Muscle of leg (tissue), 11 donors: ENCODE data around the gene TMEM95. TPM values are rescaled to one million over a fixed set of nuclear protein-coding genes. Genes with fewer than 3 reads are reported as not detected.

ENCODE experiments used
- DNase-seq: peaks from one replicate; pipeline ENCODE4 v3.0.0; 2013
- H3K27ac ChIP-seq: one replicate; pipeline ENCODE4 v1.5.1; 2013; ENCODE audit warnings: mild to moderate bottlenecking, low read length, control low read depth
- H3K27me3 ChIP-seq: one replicate; pipeline ENCODE4 v1.6.1; 2013; ENCODE audit warnings: low read length; ENCODE audit not compliant: control insufficient read depth, insufficient read depth
- H3K36me3 ChIP-seq: one replicate; pipeline ENCODE4 v1.6.1; 2013; ENCODE audit warnings: low read length; ENCODE audit not compliant: control insufficient read depth, insufficient read depth
- H3K4me1 ChIP-seq: one replicate; pipeline ENCODE4 v1.6.1; 2013; ENCODE audit warnings: low read length; ENCODE audit not compliant: control insufficient read depth, insufficient read depth
- H3K4me3 ChIP-seq: one replicate; pipeline ENCODE4 v1.5.1; 2013; ENCODE audit warnings: low read length, control low read depth
- H3K9me3 ChIP-seq: replicated peaks from 2 replicates; pipeline ENCODE4 v1.6.1; 2013; ENCODE audit warnings: low read depth, low read length; ENCODE audit not compliant: control insufficient read depth
- WGBS: methylation state at CpG from one replicate; pipeline ENCODE4 v1.1.5; 2013; ENCODE audit warnings: missing lambda C conversion rate; ENCODE audit not compliant: insufficient coverage; 5-methylcytosine and 5-hydroxymethylcytosine counted together
- polyA plus RNA-seq, 8 donors: library from polyadenylated mRNA; unstranded; fragments of 120-200 nt; gene quantifications; one replicate each; pipeline versions ENCODE4 v1.2.1 to v1.2.3, GENCODE V29; 2013; ENCODE audit warnings: inconsistent platforms in 1 of 8, low replicate concordance in 1 of 8; ENCODE audit not compliant: insufficient read length in 8 of 8, insufficient read depth in 1 of 8
- total RNA-seq: library from RNA; stranded (reverse); fragments of 120-200 nt; gene quantifications from one replicate; pipeline ENCODE4 v1.2.4, GENCODE V29; 2013

Gene TMEM95
- total and polyA plus RNA-seq, 9 donors, result not detected

GRCh38 chr17:7403727-7403976, 48.7 kb downstream of the TMEM95 start:
- Histone ChIP-seq H3K4me3 (peak overlapping the region; percentile 82), H3K27me3 (peaks cover 8% of the 10 kb centered on the region), H3K4me1 (peaks cover 26% of the 10 kb centered on the region), H3K27ac (peak overlapping the region; percentile 98), H3K9me3 (no peaks in the 10 kb centered on the region), H3K36me3 (peaks cover 3% of the 10 kb centered on the region)
- no peak for DNase-seq
- 0% methylated on average over 11 of the region's 13 CpGs for WGBS

- Histone ChIP-seq H3K27me3 (peaks cover 8% of the 10 kb centered on the region), H3K9me3 (no peaks in the 10 kb centered on the region), H3K36me3 (peaks cover 4% of the 10 kb centered on the region), H3K4me1 (peaks cover 26% of the 10 kb centered on the region), H3K4me3 (peak within 1 kb of the TSS; percentile 82), H3K27ac (peak within 1 kb of the TSS; percentile 98)
- peak; percentile 100 for DNase-seq
- 0% methylated on average over 40 of the region's 49 CpGs for WGBS
Observed at GRCh38 chr17:7403977-7404736, 49.2 kb downstream of the TMEM95 start, which contains the start of gene TMEM256. TMEM256 (minus strand) TSS chr17:7404097; CDS start chr17:7404084, 13 bp downstream.

- Histone ChIP-seq H3K4me1 (peaks cover 26% of the 10 kb centered on the region), H3K27ac (peak overlapping the region; percentile 98), H3K36me3 (peaks cover 11% of the 10 kb centered on the region), H3K4me3 (peak overlapping the region; percentile 82), H3K9me3 (no peaks in the 10 kb centered on the region), H3K27me3 (peaks cover 8% of the 10 kb centered on the region)
- DNase-seq, result no peak
- under 1% methylated on average over 54 of the region's 65 CpGs for WGBS
Observed at GRCh38 chr17:7404737-7405349, 49.9 kb downstream of the TMEM95 start.

GRCh38 chr17:7405350-7406234, 50.6 kb downstream of the TMEM95 start:
- Histone ChIP-seq H3K27ac (peak overlapping the region; percentile 98), H3K9me3 (no peaks in the 10 kb centered on the region), H3K27me3 (peaks cover 8% of the 10 kb centered on the region), H3K4me3 (peak overlapping the region; percentile 82), H3K36me3 (peaks cover 15% of the 10 kb centered on the region), H3K4me1 (peaks cover 26% of the 10 kb centered on the region)
- 6% methylated on average over 19 of the region's 38 CpGs for WGBS
- DNase-seq, result peak; percentile 68

GRCh38 chr17:7406235-7406825, 51.4 kb downstream of the TMEM95 start:
- Histone ChIP-seq H3K9me3 (no peaks in the 10 kb centered on the region), H3K27ac (peak overlapping the region; percentile 98), H3K27me3 (peaks cover 8% of the 10 kb centered on the region), H3K36me3 (peaks cover 18% of the 10 kb centered on the region), H3K4me3 (peak overlapping the region; percentile 82), H3K4me1 (peaks cover 26% of the 10 kb centered on the region)
- DNase-seq, result no peak
- 39% methylated on average over 3 of the region's 12 CpGs for WGBS

Other genes with a start within 250 kb of the TMEM95 start
Only the 30 nearest of the 36 such genes appear.
- 1.5 TPM for gene ASGR1, start 175.8 kb upstream of the TMEM95 start, total RNA-seq
- gene ASGR1, start 175.8 kb upstream of the TMEM95 start, polyA plus RNA-seq, result 1 to 10 TPM; 1.5 to 3.4 (median 2.3) TPM
- gene DLG4, start 135.3 kb upstream of the TMEM95 start, total RNA-seq, result 12.7 TPM
- gene DLG4, start 135.3 kb upstream of the TMEM95 start, polyA plus RNA-seq, result 10 to 100 TPM; 16.7 to 33.9 (median 22.9) TPM
- 276 TPM for gene ACADVL, start 135.2 kb upstream of the TMEM95 start, total RNA-seq
- gene ACADVL, start 135.2 kb upstream of the TMEM95 start, polyA plus RNA-seq, result 100 to 1,000 TPM; 251 to 312 (median 283) TPM
- gene DVL2, start 120.6 kb upstream of the TMEM95 start, total RNA-seq, result 34.1 TPM
- 10 to 100 TPM; 31.2 to 43.3 (median 40.0) TPM for gene DVL2, start 120.6 kb upstream of the TMEM95 start, polyA plus RNA-seq
- gene PHF23, start 115.7 kb upstream of the TMEM95 start, total RNA-seq, result 29.1 TPM
- 10 to 100 TPM; 32.8 to 47.8 (median 40.0) TPM for gene PHF23, start 115.7 kb upstream of the TMEM95 start, polyA plus RNA-seq
- 324 TPM for gene GABARAP, start 112.7 kb upstream of the TMEM95 start, total RNA-seq
- 100 to 1,000 TPM; 308 to 363 (median 333) TPM for gene GABARAP, start 112.7 kb upstream of the TMEM95 start, polyA plus RNA-seq
- 43.4 TPM for gene CTDNEP1, start 103.4 kb upstream of the TMEM95 start, total RNA-seq
- gene CTDNEP1, start 103.4 kb upstream of the TMEM95 start, polyA plus RNA-seq, result 100 to 1,000 TPM; 152 to 181 (median 165) TPM
- 45.4 TPM for gene ELP5, start 102.9 kb upstream of the TMEM95 start, total RNA-seq
- 10 to 100 TPM; 36.7 to 64.6 (median 39.6) TPM for gene ELP5, start 102.9 kb upstream of the TMEM95 start, polyA plus RNA-seq
- 0.71 TPM for gene CLDN7, start 92.7 kb upstream of the TMEM95 start, total RNA-seq
- gene CLDN7, start 92.7 kb upstream of the TMEM95 start, polyA plus RNA-seq, result 1 to 10 TPM in 7 of 8 donors, under 1 TPM in 1; 0.28 to 8.8 (median 2.0) TPM
- gene SLC2A4, start 73.4 kb upstream of the TMEM95 start, total RNA-seq, result 21.3 TPM
- gene SLC2A4, start 73.4 kb upstream of the TMEM95 start, polyA plus RNA-seq, result 10 to 100 TPM in 6 of 8 donors, 1 to 10 TPM in 2; 7.1 to 35.3 (median 24.5) TPM
- 0.58 TPM for gene YBX2, start 60.5 kb upstream of the TMEM95 start, total RNA-seq
- 1 to 10 TPM in 6 of 8 donors, under 1 TPM in 2; 0.36 to 2.7 (median 1.4) TPM for gene YBX2, start 60.5 kb upstream of the TMEM95 start, polyA plus RNA-seq
- gene EIF5A, start 47.5 kb upstream of the TMEM95 start, total RNA-seq, result 175 TPM
- 100 to 1,000 TPM; 266 to 372 (median 330) TPM for gene EIF5A, start 47.5 kb upstream of the TMEM95 start, polyA plus RNA-seq
- 34.7 TPM for gene GPS2, start 39.8 kb upstream of the TMEM95 start, total RNA-seq
- 10 to 100 TPM; 57.5 to 65.9 (median 59.8) TPM for gene GPS2, start 39.8 kb upstream of the TMEM95 start, polyA plus RNA-seq
- 17.7 TPM for gene NEURL4, start 25.8 kb upstream of the TMEM95 start, total RNA-seq
- 10 to 100 TPM; 13.3 to 21.7 (median 19.2) TPM for gene NEURL4, start 25.8 kb upstream of the TMEM95 start, polyA plus RNA-seq
- gene ACAP1, start 18.6 kb upstream of the TMEM95 start, total RNA-seq, result 12.1 TPM
- gene ACAP1, start 18.6 kb upstream of the TMEM95 start, polyA plus RNA-seq, result 10 to 100 TPM in 2 of 8 donors, 1 to 10 TPM in 6; 4.7 to 10.2 (median 7.2) TPM
- gene KCTD11, start 3.0 kb upstream of the TMEM95 start, total RNA-seq, result 4.7 TPM
- 10 to 100 TPM in 1 of 8 donors, 1 to 10 TPM in 7; 6.8 to 10.5 (median 7.9) TPM for gene KCTD11, start 3.0 kb upstream of the TMEM95 start, polyA plus RNA-seq
- 0.31 TPM for gene TNK1, start 25.9 kb downstream of the TMEM95 start, total RNA-seq
- 1 to 10 TPM in 2 of 8 donors, under 1 TPM in 6; 0.23 to 1.3 (median 0.70) TPM for gene TNK1, start 25.9 kb downstream of the TMEM95 start, polyA plus RNA-seq
- 14.2 TPM for gene PLSCR3, start 39.4 kb downstream of the TMEM95 start, total RNA-seq
- gene PLSCR3, start 39.4 kb downstream of the TMEM95 start, polyA plus RNA-seq, result 10 to 100 TPM; 24.2 to 38.9 (median 30.0) TPM
- 100 TPM for gene TMEM256, start 48.9 kb downstream of the TMEM95 start, total RNA-seq
- 10 to 100 TPM; 45.4 to 70.0 (median 57.7) TPM for gene TMEM256, start 48.9 kb downstream of the TMEM95 start, polyA plus RNA-seq
- gene NLGN2, start 52.7 kb downstream of the TMEM95 start, total RNA-seq, result 7.7 TPM
- gene NLGN2, start 52.7 kb downstream of the TMEM95 start, polyA plus RNA-seq, result 10 to 100 TPM; 20.6 to 36.2 (median 27.0) TPM
- not detected for gene SPEM1, start 65.2 kb downstream of the TMEM95 start, total RNA-seq
- gene SPEM1, start 65.2 kb downstream of the TMEM95 start, polyA plus RNA-seq, result not detected
- not detected for gene SPEM2, start 70.5 kb downstream of the TMEM95 start, total RNA-seq
- gene SPEM2, start 70.5 kb downstream of the TMEM95 start, polyA plus RNA-seq, result not detected
- gene SPEM3, start 73.7 kb downstream of the TMEM95 start, total RNA-seq, result not detected
- gene SPEM3, start 73.7 kb downstream of the TMEM95 start, polyA plus RNA-seq, result under 1 TPM in 1 of 8 donors, not detected in 7; 0.26 TPM
- gene TMEM102, start 80.3 kb downstream of the TMEM95 start, total RNA-seq, result 0.93 TPM
- gene TMEM102, start 80.3 kb downstream of the TMEM95 start, polyA plus RNA-seq, result 1 to 10 TPM in 4 of 8 donors, under 1 TPM in 4; 0.72 to 1.7 (median 0.95) TPM
- 1.6 TPM for gene FGF11, start 84.4 kb downstream of the TMEM95 start, total RNA-seq
- 1 to 10 TPM; 1.0 to 4.8 (median 2.1) TPM for gene FGF11, start 84.4 kb downstream of the TMEM95 start, polyA plus RNA-seq
- 52.8 TPM for gene CHRNB1, start 89.9 kb downstream of the TMEM95 start, total RNA-seq
- 10 to 100 TPM; 58.0 to 80.8 (median 70.9) TPM for gene CHRNB1, start 89.9 kb downstream of the TMEM95 start, polyA plus RNA-seq
- gene ZBTB4, start 124.5 kb downstream of the TMEM95 start, total RNA-seq, result 14.1 TPM
- 10 to 100 TPM; 20.1 to 31.6 (median 24.5) TPM for gene ZBTB4, start 124.5 kb downstream of the TMEM95 start, polyA plus RNA-seq
- gene SLC35G6, start 126.3 kb downstream of the TMEM95 start, total RNA-seq, result not detected
- gene SLC35G6, start 126.3 kb downstream of the TMEM95 start, polyA plus RNA-seq, result under 1 TPM in 6 of 8 donors, not detected in 2; 0.09 to 0.27 (median 0.18) TPM
- gene POLR2A, start 129.2 kb downstream of the TMEM95 start, total RNA-seq, result 30.9 TPM
- 10 to 100 TPM; 42.0 to 81.0 (median 60.8) TPM for gene POLR2A, start 129.2 kb downstream of the TMEM95 start, polyA plus RNA-seq
- gene TNFSF12, start 193.9 kb downstream of the TMEM95 start, total RNA-seq, result 13.2 TPM
- 10 to 100 TPM; 22.2 to 35.9 (median 28.2) TPM for gene TNFSF12, start 193.9 kb downstream of the TMEM95 start, polyA plus RNA-seq